ENCODE data around the gene NLE1. TPM values are rescaled to one million over a fixed set of nuclear protein-coding genes. Genes with fewer than 3 reads are reported as not detected.

NLE1 gene
- total RNA-seq, 1 donor from 2014 or later = 9.1 TPM

DNA sequence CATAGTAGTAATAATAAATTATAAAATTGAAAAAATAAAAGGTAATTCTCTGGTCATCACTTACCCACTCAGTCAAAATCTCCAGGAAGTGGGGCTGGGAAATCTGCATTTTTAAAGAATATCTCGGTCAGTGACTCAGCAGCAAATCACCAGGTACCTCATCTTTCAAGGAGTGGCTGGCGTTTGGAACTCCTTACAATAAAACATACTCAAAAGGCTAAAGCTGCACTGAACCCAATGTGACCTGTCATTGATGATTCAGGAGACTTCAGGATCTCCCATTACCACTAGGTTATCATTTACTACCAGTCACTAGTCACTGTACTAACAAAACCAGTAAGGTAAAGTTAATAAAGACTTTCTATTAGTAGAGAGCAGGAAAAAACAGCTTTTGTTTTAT is 57.1 kb downstream of the NLE1 start:
- Mint-ChIP-seq H3K4me1 (ENCODE audit: low read depth, unreplicated experiment) (no peaks in the 10 kb centered on the region), H3K27ac (ENCODE audit: unreplicated experiment) (no peak overlapping the region), H3K4me3 (ENCODE audit: unreplicated experiment) (no peak overlapping the region), H3K36me3 (ENCODE audit: unreplicated experiment) (no peaks in the 10 kb centered on the region), H3K27me3 (ENCODE audit: unreplicated experiment) (peaks cover 7% of the 10 kb centered on the region), H3K9me3 (ENCODE audit: unreplicated experiment) (no peaks in the 10 kb centered on the region)
- TF ChIP-seq, protein P1, sequence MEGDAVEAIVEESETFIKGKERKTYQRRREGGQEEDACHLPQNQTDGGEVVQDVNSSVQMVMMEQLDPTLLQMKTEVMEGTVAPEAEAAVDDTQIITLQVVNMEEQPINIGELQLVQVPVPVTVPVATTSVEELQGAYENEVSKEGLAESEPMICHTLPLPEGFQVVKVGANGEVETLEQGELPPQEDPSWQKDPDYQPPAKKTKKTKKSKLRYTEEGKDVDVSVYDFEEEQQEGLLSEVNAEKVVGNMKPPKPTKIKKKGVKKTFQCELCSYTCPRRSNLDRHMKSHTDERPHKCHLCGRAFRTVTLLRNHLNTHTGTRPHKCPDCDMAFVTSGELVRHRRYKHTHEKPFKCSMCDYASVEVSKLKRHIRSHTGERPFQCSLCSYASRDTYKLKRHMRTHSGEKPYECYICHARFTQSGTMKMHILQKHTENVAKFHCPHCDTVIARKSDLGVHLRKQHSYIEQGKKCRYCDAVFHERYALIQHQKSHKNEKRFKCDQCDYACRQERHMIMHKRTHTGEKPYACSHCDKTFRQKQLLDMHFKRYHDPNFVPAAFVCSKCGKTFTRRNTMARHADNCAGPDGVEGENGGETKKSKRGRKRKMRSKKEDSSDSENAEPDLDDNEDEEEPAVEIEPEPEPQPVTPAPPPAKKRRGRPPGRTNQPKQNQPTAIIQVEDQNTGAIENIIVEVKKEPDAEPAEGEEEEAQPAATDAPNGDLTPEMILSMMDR (IDR thresholded peaks at IDR 0.05; ENCODE audit: partially characterized antibody, unreplicated experiment) = no peak
- DNase-seq = no peak

- Mint-ChIP-seq H3K4me3 (ENCODE audit: unreplicated experiment) (no peak overlapping the region), H3K27ac (ENCODE audit: unreplicated experiment) (no peak overlapping the region), H3K27me3 (ENCODE audit: unreplicated experiment) (peaks cover 5% of the 10 kb centered on the region), H3K9me3 (ENCODE audit: unreplicated experiment) (no peaks in the 10 kb centered on the region), H3K4me1 (ENCODE audit: low read depth, unreplicated experiment) (no peaks in the 10 kb centered on the region), H3K36me3 (ENCODE audit: unreplicated experiment) (no peaks in the 10 kb centered on the region)
- TF ChIP-seq, protein P1 (IDR thresholded peaks at IDR 0.05; ENCODE audit: partially characterized antibody, unreplicated experiment) = no peak
- no peak for DNase-seq
Observed at GRCh38 chr17:35083071-35083470, 59.0 kb downstream of the NLE1 start.

- no peak for DNase-seq
- Mint-ChIP-seq H3K9me3 (ENCODE audit: unreplicated experiment) (no peaks in the 10 kb centered on the region), H3K27me3 (ENCODE audit: unreplicated experiment) (peaks cover 2% of the 10 kb centered on the region), H3K27ac (ENCODE audit: unreplicated experiment) (no peak overlapping the region), H3K4me3 (ENCODE audit: unreplicated experiment) (no peak overlapping the region), H3K4me1 (ENCODE audit: low read depth, unreplicated experiment) (no peaks in the 10 kb centered on the region), H3K36me3 (ENCODE audit: unreplicated experiment) (no peaks in the 10 kb centered on the region)
- TF ChIP-seq, protein P1 (IDR thresholded peaks at IDR 0.05; ENCODE audit: partially characterized antibody, unreplicated experiment) = no peak
Observed at GRCh38 chr17:35082073-35082657, 59.9 kb downstream of the NLE1 start.

DNA sequence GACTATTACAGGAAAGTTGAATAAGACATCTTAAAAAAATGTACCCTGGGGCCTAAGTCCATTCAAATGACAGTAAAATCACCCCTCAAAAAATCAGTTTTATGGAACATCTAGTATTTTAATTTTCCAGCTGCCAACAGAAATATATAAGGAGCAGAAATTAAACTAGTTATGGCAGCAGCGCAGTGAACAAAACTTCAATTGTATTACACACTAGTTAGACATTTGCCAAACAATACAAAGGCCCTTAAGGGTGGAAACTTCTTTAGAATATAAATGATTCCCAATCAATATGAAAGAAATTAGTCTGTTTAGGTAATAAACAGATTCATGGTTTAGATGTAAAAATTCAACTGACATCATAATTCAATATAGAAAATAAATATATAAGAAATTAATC is 60.5 kb downstream of the NLE1 start:
- Mint-ChIP-seq H3K27me3 (ENCODE audit: unreplicated experiment) (no peaks in the 10 kb centered on the region), H3K4me3 (ENCODE audit: unreplicated experiment) (no peak overlapping the region), H3K9me3 (ENCODE audit: unreplicated experiment) (no peaks in the 10 kb centered on the region), H3K4me1 (ENCODE audit: low read depth, unreplicated experiment) (no peaks in the 10 kb centered on the region), H3K36me3 (ENCODE audit: unreplicated experiment) (no peaks in the 10 kb centered on the region), H3K27ac (ENCODE audit: unreplicated experiment) (no peak overlapping the region)
- DNase-seq = no peak
- TF ChIP-seq, protein P1 (IDR thresholded peaks at IDR 0.05; ENCODE audit: partially characterized antibody, unreplicated experiment) = no peak

- Mint-ChIP-seq H3K36me3 (ENCODE audit: unreplicated experiment) (no peaks in the 10 kb centered on the region), H3K27ac (ENCODE audit: unreplicated experiment) (no peak overlapping the region), H3K9me3 (ENCODE audit: unreplicated experiment) (no peaks in the 10 kb centered on the region), H3K4me3 (ENCODE audit: unreplicated experiment) (no peak overlapping the region), H3K27me3 (ENCODE audit: unreplicated experiment) (no peaks in the 10 kb centered on the region), H3K4me1 (ENCODE audit: low read depth, unreplicated experiment) (no peaks in the 10 kb centered on the region)
- TF ChIP-seq, protein P1 (IDR thresholded peaks at IDR 0.05; ENCODE audit: partially characterized antibody, unreplicated experiment) = no peak
- DNase-seq = no peak
Observed at GRCh38 chr17:35080536-35080935, 61.6 kb downstream of the NLE1 start.

Data from glutamatergic neuron (in vitro differentiated cells).